Dedifferentiated amniotic fluid mesenchymal stem cell (primary cell): ENCODE results near the gene TSHZ1.
"Not testable (repeated sequence)": the region's sequence is repeated elsewhere in the genome, so short reads cannot be mapped to it uniquely, and the experiment has no call there.

ENCODE experiments used
- DNase-seq: peaks from one replicate; pipeline ENCODE4 v3.0.0-alpha.2; 2016; ENCODE audit errors: extremely low spot score

Gene TSHZ1

GRCh38 chr18:75305984-75306383 lies 95.4 kb downstream of the TSHZ1 start:
- no peak for DNase-seq

- no peak for DNase-seq
These were observed 96.9 kb downstream of the TSHZ1 start for GRCh38 chr18:75307530-75307929.

- no peak for DNase-seq
These were observed 99.0 kb downstream of the TSHZ1 start for GRCh38 chr18:75309564-75309963.

DNA sequence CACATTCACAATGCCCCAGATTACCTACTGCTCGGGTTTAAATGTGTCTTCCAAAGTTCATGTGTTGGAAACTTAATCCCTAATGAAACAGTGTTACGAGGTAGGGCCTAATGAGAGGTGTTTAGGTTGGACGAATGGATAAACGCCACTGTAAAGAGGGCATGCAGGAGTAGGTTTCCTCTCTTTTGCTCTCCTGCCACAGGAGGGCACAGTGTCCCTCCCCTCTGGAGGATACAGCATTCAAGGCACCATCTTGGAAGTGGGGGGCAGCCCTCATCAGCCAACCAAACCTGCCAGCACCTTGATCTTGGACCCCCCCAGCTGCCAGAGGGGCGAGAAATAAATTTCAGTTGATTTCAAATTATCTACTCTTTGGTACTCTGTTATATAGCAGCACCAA lies 103.5 kb downstream of the TSHZ1 start:
- no peak for DNase-seq

- no peak for DNase-seq
These were observed 104.0 kb downstream of the TSHZ1 start for GRCh38 chr18:75314606-75315005.

GRCh38 chr18:75316223-75316622 lies 105.6 kb downstream of the TSHZ1 start:
- no peak for DNase-seq

DNA sequence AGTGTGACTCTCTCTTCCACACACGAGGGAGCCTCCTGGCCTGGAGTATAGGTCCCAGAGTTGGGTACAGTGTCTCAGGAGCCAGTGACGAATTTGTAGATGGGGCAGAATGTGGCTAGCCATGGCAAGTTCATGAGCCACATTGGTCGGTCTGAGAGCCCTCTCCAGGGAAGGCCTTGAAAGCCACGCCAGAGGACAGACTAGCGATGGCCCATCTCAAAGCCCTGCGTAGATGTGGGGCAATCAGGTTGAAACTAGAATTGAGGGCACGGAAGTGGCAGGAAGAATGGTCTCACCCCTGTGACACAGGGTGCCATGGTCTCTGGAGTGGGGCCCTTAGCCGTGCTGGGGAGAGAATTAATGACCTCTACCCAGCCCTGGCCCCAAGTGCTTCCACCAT lies 106.2 kb downstream of the TSHZ1 start:
- no peak for DNase-seq

- DNase-seq: no peak
These were observed 106.7 kb downstream of the TSHZ1 start for GRCh38 chr18:75317300-75317699.

DNA sequence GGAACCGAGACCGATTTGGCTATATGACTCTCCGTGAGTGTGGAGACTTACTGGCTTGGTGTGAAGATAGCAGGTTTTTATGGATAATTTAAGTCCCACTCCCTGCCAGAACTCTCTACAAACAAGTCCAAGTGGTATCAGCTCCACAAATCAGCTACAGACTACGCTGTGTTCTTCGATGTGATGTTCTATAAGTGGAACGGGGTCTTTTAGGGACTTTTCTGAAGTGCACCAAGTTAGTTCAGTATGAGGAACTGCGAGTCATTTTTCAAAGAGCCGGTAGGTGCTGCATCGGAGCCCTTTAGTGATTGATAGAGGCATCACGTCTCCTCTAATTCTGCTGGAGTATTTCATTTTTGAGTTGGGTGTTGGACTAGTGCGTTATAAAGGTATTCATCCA lies 107.1 kb downstream of the TSHZ1 start:
- DNase-seq: no peak

GRCh38 chr18:75319905-75320304 lies 109.3 kb downstream of the TSHZ1 start:
- no peak for DNase-seq

DNA sequence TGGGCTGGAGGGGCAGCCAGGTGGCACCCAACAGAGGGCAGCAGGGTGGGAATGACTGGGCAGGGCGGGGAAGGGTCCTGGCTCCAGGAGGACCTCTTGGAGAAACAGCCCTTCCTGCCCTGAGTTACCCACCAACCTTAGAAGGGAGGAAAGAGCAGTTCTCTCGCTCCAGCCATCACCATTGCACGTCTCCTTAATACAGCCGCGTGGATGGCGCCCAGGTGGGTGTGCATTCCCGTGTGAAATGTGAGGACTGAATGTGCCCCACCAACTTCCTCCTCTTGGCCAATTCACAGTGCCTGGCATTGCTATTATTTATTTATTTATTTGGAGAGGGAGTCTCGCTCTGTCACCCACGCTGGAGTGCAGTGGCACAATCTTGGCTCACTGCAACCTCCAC lies 109.9 kb downstream of the TSHZ1 start:
- DNase-seq: no peak

DNA sequence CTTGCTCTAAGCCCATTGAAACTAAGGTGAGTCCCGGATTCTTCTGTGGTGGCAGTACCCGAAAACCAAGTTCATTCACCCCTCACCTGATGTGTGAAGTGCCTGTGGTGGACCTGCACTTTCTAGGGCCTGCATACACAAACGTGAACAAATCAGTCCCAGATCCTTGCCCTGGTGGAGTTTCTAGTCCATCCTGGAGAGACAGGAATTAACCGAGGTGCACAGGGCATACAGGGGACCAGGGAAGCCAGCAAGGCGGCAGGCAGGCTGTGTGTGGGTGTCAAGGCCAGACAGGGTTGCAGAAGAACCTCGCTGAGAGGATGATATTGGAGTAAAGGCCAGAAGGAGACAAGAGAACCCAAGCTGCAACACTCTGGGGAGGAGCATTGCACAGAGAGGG lies 110.8 kb downstream of the TSHZ1 start:
- no peak for DNase-seq

DNA sequence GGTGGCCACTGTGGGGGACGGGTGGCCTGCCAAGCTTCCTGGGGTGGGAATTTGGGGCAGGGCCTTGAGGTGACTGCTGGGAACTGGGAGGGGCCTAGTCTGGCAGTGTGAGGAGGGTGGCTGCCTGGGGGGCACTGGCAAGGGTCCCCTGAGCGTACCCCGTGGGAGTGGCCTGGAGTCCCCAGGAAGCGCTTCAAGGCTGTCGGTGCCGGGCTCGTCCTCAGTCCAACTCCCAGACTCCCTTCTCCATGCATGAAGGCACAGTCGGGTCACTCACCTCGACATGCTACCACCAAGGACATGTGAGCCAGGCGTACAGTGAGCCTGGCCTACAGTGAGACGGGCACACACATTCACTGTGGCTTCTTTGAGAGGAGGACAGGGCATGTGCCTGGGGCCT lies 111.6 kb downstream of the TSHZ1 start:
- DNase-seq: no peak

- DNase-seq: no peak
These were observed 113.4 kb downstream of the TSHZ1 start for GRCh38 chr18:75323821-75324585.

DNA sequence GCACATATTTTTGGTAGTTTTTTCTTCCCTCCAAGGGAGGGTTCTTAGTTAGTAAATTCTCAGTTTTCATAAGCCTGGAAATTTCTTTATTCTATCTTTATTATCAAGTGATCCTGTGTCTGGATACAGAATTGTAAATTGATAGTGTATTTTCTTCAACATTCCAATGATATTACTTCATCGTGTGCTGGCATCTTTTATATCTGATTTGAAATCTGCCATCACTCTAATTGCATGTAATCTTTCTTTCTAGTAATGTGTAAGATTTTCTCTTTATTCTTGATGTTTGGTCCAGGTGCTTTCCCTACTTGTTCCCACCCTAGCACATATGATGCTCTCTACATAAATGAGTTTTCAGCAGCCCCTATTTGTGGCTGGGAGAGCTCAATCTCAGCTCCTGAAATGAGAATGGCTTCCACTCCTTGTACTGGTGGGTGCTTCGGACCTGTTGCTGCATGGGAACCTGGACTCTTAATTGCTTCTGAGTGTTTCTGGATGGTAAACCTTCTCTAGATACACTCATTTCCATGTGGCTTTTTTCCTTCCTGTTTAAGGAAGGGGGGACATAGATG lies 114.2 kb downstream of the TSHZ1 start:
- no peak for DNase-seq

DNA sequence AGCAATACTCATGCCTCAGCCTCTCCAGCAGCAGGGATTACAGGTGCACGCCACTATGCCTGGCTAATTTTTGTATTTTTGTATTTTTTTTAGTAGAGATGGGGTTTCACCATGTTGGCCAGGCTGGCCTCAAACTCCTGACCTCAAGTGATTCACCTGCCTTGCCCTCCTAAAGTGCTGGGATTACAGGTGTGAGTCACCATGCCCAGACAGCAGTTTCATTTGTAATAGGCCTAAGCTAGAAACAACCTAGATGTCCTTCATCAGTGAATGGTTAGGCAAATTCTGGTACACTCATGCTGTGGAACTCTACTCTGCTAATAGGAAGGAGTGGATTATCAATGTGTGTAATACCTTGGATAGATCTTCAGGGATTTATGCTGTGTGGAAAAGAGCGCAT lies 119.2 kb downstream of the TSHZ1 start:
- DNase-seq: not testable (repeated sequence)

DNA sequence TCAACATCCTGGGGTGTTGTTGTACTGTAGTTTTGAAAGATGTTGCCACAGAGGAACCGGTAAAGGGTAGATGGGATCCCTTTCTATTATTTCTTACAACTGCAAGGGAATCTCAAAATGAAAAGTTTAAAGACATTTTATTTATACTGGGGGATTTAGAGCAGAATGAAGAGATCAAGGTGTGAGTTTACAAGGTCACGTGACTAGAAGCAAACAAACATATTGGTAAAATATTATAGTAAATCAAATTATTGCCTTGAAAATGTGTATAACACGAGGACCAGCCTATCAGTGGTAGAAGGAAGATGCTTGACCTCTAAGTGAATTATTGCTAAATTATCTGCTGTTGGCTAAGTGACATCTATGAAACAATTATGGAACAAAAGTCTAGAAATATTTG lies 119.7 kb downstream of the TSHZ1 start:
- no peak for DNase-seq

- DNase-seq: no peak
These were observed 124.3 kb downstream of the TSHZ1 start for GRCh38 chr18:75334869-75335268.

- no peak for DNase-seq
These were observed 124.9 kb downstream of the TSHZ1 start for GRCh38 chr18:75335511-75335910.

DNA sequence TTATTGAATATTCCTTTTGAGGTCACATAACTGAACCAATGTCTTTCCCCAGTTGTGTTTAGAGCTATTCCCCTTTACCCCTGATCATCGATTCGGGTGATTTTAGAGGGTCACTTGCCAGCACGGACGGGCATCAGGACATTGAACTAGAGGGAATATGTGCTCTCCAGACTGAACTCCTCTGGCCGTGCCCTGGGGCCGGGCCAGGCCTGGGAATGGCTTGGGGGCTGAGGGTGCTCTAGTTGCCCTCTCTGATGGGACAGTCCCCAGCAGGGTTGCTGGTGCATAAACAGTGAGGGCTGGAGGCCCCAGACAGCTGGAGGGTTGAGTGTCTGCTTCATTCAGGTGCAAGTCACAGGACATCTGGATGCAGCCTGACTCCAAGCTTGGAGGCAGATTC lies 126.2 kb downstream of the TSHZ1 start:
- no peak for DNase-seq

DNA sequence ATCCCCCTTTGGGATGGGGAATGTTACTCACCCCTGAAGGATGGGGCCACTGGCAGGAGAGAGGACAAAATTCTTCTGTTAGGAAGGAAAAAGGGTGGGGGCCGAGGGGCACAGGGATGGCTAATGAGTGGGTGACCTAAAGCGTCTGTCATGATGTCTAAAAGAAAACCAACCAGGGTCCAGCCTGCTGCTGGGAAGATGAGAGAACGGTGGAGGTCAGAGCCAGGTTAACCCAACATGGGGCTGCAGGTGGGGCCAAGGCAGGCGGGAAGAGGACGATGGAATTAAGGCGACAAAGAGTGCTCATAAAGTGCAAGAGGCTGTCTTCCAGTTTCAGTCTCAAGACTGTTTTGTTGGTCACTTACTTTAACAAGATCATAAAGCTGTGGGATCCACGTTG lies 126.8 kb downstream of the TSHZ1 start:
- DNase-seq: no peak

DNA sequence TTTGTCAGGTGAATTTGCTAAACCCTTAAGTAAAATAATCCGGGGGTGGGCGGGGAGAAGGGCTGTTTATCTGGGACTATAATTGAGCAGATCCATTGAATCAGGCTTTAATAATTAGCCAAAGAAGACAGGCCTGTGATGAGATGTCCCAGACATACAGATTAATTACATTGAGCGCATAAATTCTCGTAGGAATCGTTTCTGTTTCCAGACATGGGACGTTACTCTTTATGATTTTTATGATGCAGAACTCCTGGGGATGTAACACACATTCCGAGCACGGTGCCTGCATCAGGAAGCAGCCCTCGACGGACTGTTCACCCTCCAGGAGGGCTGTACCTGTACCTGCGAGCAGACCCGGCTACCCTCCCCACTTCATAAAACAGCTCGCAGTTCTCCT lies 128.0 kb downstream of the TSHZ1 start:
- DNase-seq: no peak
